NCI-H1417 (cell line): ENCODE measurements around the gene RND1.

Experiments used
- DNase-seq, 3 experiments: peaks; one replicate each; lab custom pipeline; 2025; lab: John Stamatoyannopoulos, UW

Gene RND1

GRCh38 chr12:48810903-48811431, 54.7 kb downstream of the RND1 start:
- DNase-seq, result no peak

DNA sequence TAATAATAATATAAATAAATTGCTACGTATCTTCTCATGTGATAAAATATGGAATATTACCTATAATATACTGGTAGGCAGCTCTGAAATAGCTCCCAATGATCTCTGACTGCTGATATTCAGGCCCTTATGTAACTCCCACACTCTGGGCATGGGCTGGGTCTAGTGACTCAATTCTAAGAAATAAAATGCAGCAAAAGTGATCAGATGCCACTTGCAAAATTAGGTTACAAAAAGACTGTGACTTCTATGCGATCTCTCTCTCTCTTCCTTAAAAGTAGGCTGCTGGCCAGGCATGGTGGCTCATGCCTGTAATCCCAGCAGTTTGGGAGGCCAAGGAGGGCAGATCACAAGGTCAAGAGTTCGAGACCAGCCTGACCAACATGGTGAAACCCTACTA, 57.7 kb downstream of the RND1 start:
- no peak for DNase-seq
